GM23248 (cell line): ENCODE results near the gene PLK5. TPM values are rescaled to one million over a fixed set of nuclear protein-coding genes. Genes with fewer than 3 reads are reported as not detected.

Source experiments
- DNase-seq: peaks from one replicate; pipeline ENCODE4 v3.0.0-alpha.2; 2015
- H2AFZ ChIP-seq: fragments of 200-600 bp; sonication (generic); 2 replicates; pipeline ENCODE4 v1.6.1; 2016; ENCODE audit warnings: antibody characterized with exemption
- H3F3A ChIP-seq: fragments of 200-600 bp; sonication (generic); 2 replicates; pipeline ENCODE4 v1.6.1; 2016; ENCODE audit warnings: mild to moderate bottlenecking, antibody characterized with exemption, mixed run types; ENCODE audit not compliant: insufficient read depth
- H3K27ac ChIP-seq: fragments of 200-600 bp; sonication (generic); 2 replicates; pipeline ENCODE4 v1.5.1; 2016; ENCODE audit warnings: mild to moderate bottlenecking
- H3K27me3 ChIP-seq: fragments of 200-600 bp; sonication (generic); replicated peaks from 2 replicates; pipeline ENCODE4 v1.6.1; 2016; ENCODE audit warnings: mild to moderate bottlenecking; ENCODE audit not compliant: insufficient read depth
- H3K36me3 ChIP-seq: fragments of 200-600 bp; sonication (generic); 2 replicates; pipeline ENCODE4 v1.6.1; 2016; ENCODE audit warnings: low read depth, mild to moderate bottlenecking
- H3K4me1 ChIP-seq: fragments of 200-600 bp; sonication (generic); 2 replicates; pipeline ENCODE4 v1.6.1; 2016; ENCODE audit warnings: mild to moderate bottlenecking; ENCODE audit not compliant: insufficient read depth
- H3K4me2 ChIP-seq: fragments of 200-600 bp; sonication (generic); one replicate; pipeline ENCODE4 v1.6.1; 2016; ENCODE audit warnings: mild to moderate bottlenecking; ENCODE audit not compliant: unreplicated experiment
- H3K4me3 ChIP-seq: fragments of 200-600 bp; sonication (generic); 2 replicates; pipeline ENCODE4 v1.5.1; 2016; ENCODE audit warnings: mild to moderate bottlenecking
- H3K79me2 ChIP-seq: fragments of 200-600 bp; sonication (generic); 2 replicates; pipeline ENCODE4 v1.6.1; 2016; ENCODE audit warnings: mild to moderate bottlenecking; ENCODE audit not compliant: insufficient read depth
- H3K9ac ChIP-seq: fragments of 200-600 bp; sonication (generic); 2 replicates; pipeline ENCODE4 v1.6.1; 2016; ENCODE audit warnings: mild to moderate bottlenecking
- H3K9me2 ChIP-seq: fragments of 200-600 bp; sonication (generic); 2 replicates; pipeline ENCODE4 v1.6.1; 2016; ENCODE audit warnings: mixed run types, mild to moderate bottlenecking, moderate library complexity; ENCODE audit not compliant: insufficient read depth
- H3K9me3 ChIP-seq: fragments of 200-600 bp; sonication (generic); one replicate; pipeline ENCODE4 v1.6.1; 2017; ENCODE audit warnings: low read depth
- H4K20me1 ChIP-seq: fragments of 200-600 bp; sonication (generic); 2 replicates; pipeline ENCODE4 v1.6.0; 2016; ENCODE audit not compliant: insufficient read depth
- EZH2 ChIP-seq: fragments of 200-600 bp; sonication (generic); IDR thresholded peaks from 2 replicates; pipeline ENCODE4 v1.6.1; 2018; ENCODE audit warnings: antibody characterized with exemption, mild to moderate bottlenecking; ENCODE audit not compliant: insufficient read depth, poor library complexity, severe bottlenecking
- EZH2phosphoT487 ChIP-seq: fragments of 200-600 bp; sonication (generic); IDR thresholded peaks from 2 replicates; pipeline ENCODE4 v1.6.1; 2018; ENCODE audit warnings: antibody characterized with exemption, moderate library complexity, mild to moderate bottlenecking, low read depth; ENCODE audit not compliant: insufficient read depth
- WGBS, 2 experiments: methylation state at CpG; one replicate each; pipeline ENCODE4 v1.1.6; 2015 to 2017; ENCODE audit warnings: low lambda C conversion rate in 2 of 2, low coverage in 1 of 2; ENCODE audit errors: missing lambda C conversion rate in 2 of 2; 5-methylcytosine and 5-hydroxymethylcytosine counted together
- in situ Hi-C: fragments of 300-500 bp; cut with MboI; formaldehyde crosslinking; loops from 2 replicates; pipeline ENCODE4 v1.15.0; 2020
- polyA plus RNA-seq: library from polyadenylated mRNA; unstranded; fragments of >200 nt; fragmentation: Nextera tagmentation; extraction: Ambion mirVana; gene quantifications from 2 replicates; pipeline ENCODE4 v1.2.1, GENCODE V29; 2016
- total RNA-seq: library from RNA; depleted of rRNA; stranded (reverse); fragments of >200 nt; shearing (Covaris generic); gene quantifications from 2 replicates; pipeline ENCODE4 v1.2.3, GENCODE V29; 2014

The PLK5 gene
- total and polyA plus RNA-seq, 2 experiments from 2014 or later: not detected

- 13 to 14% methylated on average over 19 to 22 of the region's 49 CpGs for WGBS, 2 experiments
- Histone ChIP-seq H3K9me2 (no peaks in the 10 kb centered on the region), H3K4me1 (no peaks in the 10 kb centered on the region), H3K9me3 (no peaks in the 10 kb centered on the region), H4K20me1 (no peaks in the 10 kb centered on the region), H3K4me3 (no peak overlapping the region), H3K9ac (no peak overlapping the region), H3K36me3 (no peaks in the 10 kb centered on the region), H3F3A (no peaks in the 10 kb centered on the region), H3K4me2 (no peak overlapping the region), H2AFZ (no peak overlapping the region), H3K27me3 (peaks cover 16% of the 10 kb centered on the region; the same call in 1 of the 2 replicates), H3K79me2 (no peaks in the 10 kb centered on the region), H3K27ac (no peak overlapping the region)
- no peak for DNase-seq
- TF ChIP-seq EZH2phosphoT487: no peak
- peak; percentile 58 for TF ChIP-seq EZH2
- in situ Hi-C loops: no loop called here
Observed at GRCh38 chr19:1524287-1524971, 552 bp downstream of the PLK5 start.

- H3K36me3 ChIP-seq: no peaks in the 10 kb centered on the region
- no peak overlapping the region for H3K4me2 ChIP-seq
- 38 to 41% methylated on average over 17 of the region's 17 CpGs for WGBS, 2 experiments
- H3K79me2 ChIP-seq: no peaks in the 10 kb centered on the region
- no peak overlapping the region for H3K27ac ChIP-seq
- no peak for TF ChIP-seq EZH2phosphoT487
- TF ChIP-seq EZH2: no peak
- no peaks in the 10 kb centered on the region for H3F3A ChIP-seq
- no peak for DNase-seq
- H2AFZ ChIP-seq: no peak overlapping the region
- in situ Hi-C loops: no loop called here
- no peaks in the 10 kb centered on the region for H3K4me1 ChIP-seq
- H3K9ac ChIP-seq: no peak overlapping the region
- peaks cover 16% of the 10 kb centered on the region; the same call in 1 of the 2 replicates for H3K27me3 ChIP-seq
- H4K20me1 ChIP-seq: no peaks in the 10 kb centered on the region
- H3K9me2 ChIP-seq: no peaks in the 10 kb centered on the region
- H3K4me3 ChIP-seq: no peak overlapping the region
- H3K9me3 ChIP-seq: no peaks in the 10 kb centered on the region
Observed at GRCh38 chr19:1524972-1525325, 1.1 kb downstream of the PLK5 start.

GRCh38 chr19:1525343-1525742 lies 1.5 kb downstream of the PLK5 start:
- no peaks in the 10 kb centered on the region for H3K36me3 ChIP-seq
- H2AFZ ChIP-seq: no peak overlapping the region
- H3K4me2 ChIP-seq: no peak overlapping the region
- peaks cover 16% of the 10 kb centered on the region; the same call in 1 of the 2 replicates for H3K27me3 ChIP-seq
- no peak overlapping the region for H3K27ac ChIP-seq
- H3K9me3 ChIP-seq: no peaks in the 10 kb centered on the region
- H3F3A ChIP-seq: no peaks in the 10 kb centered on the region
- H3K9me2 ChIP-seq: no peaks in the 10 kb centered on the region
- 63 to 70% methylated on average over 20 to 24 of the region's 31 CpGs for WGBS, 2 experiments
- H3K4me1 ChIP-seq: no peaks in the 10 kb centered on the region
- no peak overlapping the region for H3K9ac ChIP-seq
- DNase-seq: no peak
- H3K79me2 ChIP-seq: no peaks in the 10 kb centered on the region
- H4K20me1 ChIP-seq: no peaks in the 10 kb centered on the region
- no peak overlapping the region for H3K4me3 ChIP-seq
- in situ Hi-C loops: no loop called here
- TF ChIP-seq EZH2phosphoT487 (no peak), EZH2 (no peak)

GRCh38 chr19:1526066-1526778 lies 2.3 kb downstream of the PLK5 start:
- Histone ChIP-seq H4K20me1 (no peaks in the 10 kb centered on the region), H2AFZ (no peak overlapping the region), H3K9ac (no peak overlapping the region), H3K79me2 (no peaks in the 10 kb centered on the region), H3K4me2 (no peak overlapping the region), H3K36me3 (no peaks in the 10 kb centered on the region), H3K4me1 (no peaks in the 10 kb centered on the region), H3F3A (no peaks in the 10 kb centered on the region), H3K9me2 (no peaks in the 10 kb centered on the region), H3K27ac (no peak overlapping the region), H3K4me3 (no peak overlapping the region), H3K9me3 (no peaks in the 10 kb centered on the region), H3K27me3 (peaks cover 16% of the 10 kb centered on the region; the same call in 1 of the 2 replicates)
- in situ Hi-C loops: no loop called here
- DNase-seq: no peak
- no peak for TF ChIP-seq EZH2phosphoT487
- 65 to 76% methylated on average over 28 to 33 of the region's 33 CpGs for WGBS, 2 experiments
